Measurements from ENCODE around the gene NDUFAF2.

GRCh38 chr5:61182449-61182848 lies 237.4 kb downstream of the NDUFAF2 start:
- TF ChIP-seq CTCF (IDR thresholded peaks at IDR 0.05; ENCODE audit: control extremely low read depth in 1 of 3, insufficient read depth in 1 of 3, low read depth in 1 of 3, low read length in 3 of 3): no peak
- no peak for TF ChIP-seq EP300 (IDR thresholded peaks at IDR 0.05; ENCODE audit: borderline replicate concordance in 1 of 2, low read depth in 2 of 2, low read length in 2 of 2)
- TF ChIP-seq, protein P1, sequence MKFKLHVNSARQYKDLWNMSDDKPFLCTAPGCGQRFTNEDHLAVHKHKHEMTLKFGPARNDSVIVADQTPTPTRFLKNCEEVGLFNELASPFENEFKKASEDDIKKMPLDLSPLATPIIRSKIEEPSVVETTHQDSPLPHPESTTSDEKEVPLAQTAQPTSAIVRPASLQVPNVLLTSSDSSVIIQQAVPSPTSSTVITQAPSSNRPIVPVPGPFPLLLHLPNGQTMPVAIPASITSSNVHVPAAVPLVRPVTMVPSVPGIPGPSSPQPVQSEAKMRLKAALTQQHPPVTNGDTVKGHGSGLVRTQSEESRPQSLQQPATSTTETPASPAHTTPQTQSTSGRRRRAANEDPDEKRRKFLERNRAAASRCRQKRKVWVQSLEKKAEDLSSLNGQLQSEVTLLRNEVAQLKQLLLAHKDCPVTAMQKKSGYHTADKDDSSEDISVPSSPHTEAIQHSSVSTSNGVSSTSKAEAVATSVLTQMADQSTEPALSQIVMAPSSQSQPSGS (IDR thresholded peaks at IDR 0.05; ENCODE audit: low read length): no peak
- TF ChIP-seq POLR2A (IDR thresholded peaks at IDR 0.05; ENCODE audit: control extremely low read depth in 1 of 2, low read depth in 2 of 2, low read length in 2 of 2): no peak
- TF ChIP-seq KDM5A (IDR thresholded peaks at IDR 0.05; ENCODE audit: low read length): no peak
- no peak for TF ChIP-seq EZH2 (IDR thresholded peaks at IDR 0.05; ENCODE audit: low read depth, low read length, severe bottlenecking)
- no peak for TF ChIP-seq CEBPB (IDR thresholded peaks at IDR 0.05; ENCODE audit: low read depth, low read length)
- no peak for TF ChIP-seq TEAD4 (IDR thresholded peaks at IDR 0.05; ENCODE audit: low read depth, low read length)
- no peak for TF ChIP-seq RBBP5 (IDR thresholded peaks at IDR 0.05; ENCODE audit: borderline replicate concordance, low read depth, low read length)
- no peak for TF ChIP-seq JUN (IDR thresholded peaks at IDR 0.05; ENCODE audit: low read depth, low read length)
- TF ChIP-seq, protein P2, sequence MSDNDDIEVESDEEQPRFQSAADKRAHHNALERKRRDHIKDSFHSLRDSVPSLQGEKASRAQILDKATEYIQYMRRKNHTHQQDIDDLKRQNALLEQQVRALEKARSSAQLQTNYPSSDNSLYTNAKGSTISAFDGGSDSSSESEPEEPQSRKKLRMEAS (IDR thresholded peaks at IDR 0.05): no peak
- TF ChIP-seq ZNF274 (IDR thresholded peaks at IDR 0.05; ENCODE audit: borderline replicate concordance, extremely low read depth, low read length): no peak
